Epithelial cell of esophagus (primary cell): ENCODE results near the gene RALA.
"Not testable (repeated sequence)": the region's sequence is repeated elsewhere in the genome, so short reads cannot be mapped to it uniquely, and the experiment has no call there.

Experiments used
- DNase-seq: peaks from one replicate; pipeline ENCODE4 v3.0.0; 2010; ENCODE audit warnings: low read depth
- H3K4me3 ChIP-seq: 2 replicates; pipeline ENCODE4 v1.5.1; 2011; ENCODE audit warnings: mild to moderate bottlenecking, low read length, control low read depth
- TF ChIP-seq, protein P1 (sequence below): IDR thresholded peaks from 2 replicates; pipeline ENCODE4 v1.5.1; 2011; ENCODE audit warnings: low read depth, mild to moderate bottlenecking, low read length, control low read depth, inconsistent platforms; ENCODE audit not compliant: insufficient read depth; ENCODE audit errors: missing control alignments

The RALA gene

DNA sequence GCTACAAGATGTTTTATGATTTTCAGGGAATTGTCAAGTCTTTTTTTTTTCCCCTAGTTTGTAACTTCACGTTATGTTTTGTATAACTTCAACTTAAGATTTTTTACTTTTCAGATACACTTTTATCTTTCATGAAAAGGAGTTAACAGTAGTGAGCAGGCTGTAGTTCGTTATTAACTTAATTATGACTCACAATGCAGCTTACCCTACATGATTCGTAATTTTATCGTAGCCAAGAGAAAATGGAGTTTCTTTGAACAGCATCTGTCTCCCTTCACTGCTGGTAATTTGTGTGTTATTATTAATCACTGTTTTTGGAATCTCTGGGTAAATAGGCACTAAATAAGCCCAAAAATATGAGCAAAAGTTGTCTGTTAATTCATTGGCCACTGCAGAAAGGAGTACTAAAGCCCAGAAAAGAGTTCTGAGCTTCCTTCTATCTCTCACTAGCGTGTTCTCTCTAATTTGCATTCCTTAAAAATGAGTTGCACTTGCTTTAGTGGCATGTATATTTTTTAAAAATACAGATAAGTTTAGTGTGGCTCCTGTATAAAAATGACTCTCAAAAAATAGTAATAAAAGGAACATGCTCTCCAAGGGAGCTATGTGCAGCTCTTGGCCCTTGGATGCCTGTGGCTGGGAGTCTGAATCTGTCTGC lies 36.1 kb downstream of the RALA start:
- DNase-seq = no peak
- TF ChIP-seq, protein P1, sequence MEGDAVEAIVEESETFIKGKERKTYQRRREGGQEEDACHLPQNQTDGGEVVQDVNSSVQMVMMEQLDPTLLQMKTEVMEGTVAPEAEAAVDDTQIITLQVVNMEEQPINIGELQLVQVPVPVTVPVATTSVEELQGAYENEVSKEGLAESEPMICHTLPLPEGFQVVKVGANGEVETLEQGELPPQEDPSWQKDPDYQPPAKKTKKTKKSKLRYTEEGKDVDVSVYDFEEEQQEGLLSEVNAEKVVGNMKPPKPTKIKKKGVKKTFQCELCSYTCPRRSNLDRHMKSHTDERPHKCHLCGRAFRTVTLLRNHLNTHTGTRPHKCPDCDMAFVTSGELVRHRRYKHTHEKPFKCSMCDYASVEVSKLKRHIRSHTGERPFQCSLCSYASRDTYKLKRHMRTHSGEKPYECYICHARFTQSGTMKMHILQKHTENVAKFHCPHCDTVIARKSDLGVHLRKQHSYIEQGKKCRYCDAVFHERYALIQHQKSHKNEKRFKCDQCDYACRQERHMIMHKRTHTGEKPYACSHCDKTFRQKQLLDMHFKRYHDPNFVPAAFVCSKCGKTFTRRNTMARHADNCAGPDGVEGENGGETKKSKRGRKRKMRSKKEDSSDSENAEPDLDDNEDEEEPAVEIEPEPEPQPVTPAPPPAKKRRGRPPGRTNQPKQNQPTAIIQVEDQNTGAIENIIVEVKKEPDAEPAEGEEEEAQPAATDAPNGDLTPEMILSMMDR = no peak
- no peak overlapping the region for H3K4me3 ChIP-seq

DNA sequence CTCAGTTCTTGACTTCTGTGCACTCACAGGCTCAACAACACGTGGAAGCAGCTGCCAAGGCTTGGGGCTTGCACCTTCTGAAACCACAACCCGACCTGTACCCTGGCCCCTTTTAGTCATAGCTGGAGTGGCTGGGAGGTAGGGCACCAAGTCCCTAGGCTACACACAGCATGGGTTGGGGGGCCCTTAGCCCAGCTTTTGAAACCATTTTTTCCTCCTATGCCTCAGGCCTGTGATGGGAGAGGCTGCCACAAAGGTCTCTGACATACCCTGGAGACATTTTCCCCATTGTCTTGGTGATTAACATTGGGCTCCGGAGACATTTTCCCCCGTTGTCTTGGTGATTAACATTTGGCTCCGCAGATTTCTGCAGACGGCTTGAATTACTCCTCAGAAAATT lies 38.6 kb downstream of the RALA start:
- TF ChIP-seq, protein P1 = no peak
- no peak overlapping the region for H3K4me3 ChIP-seq
- DNase-seq = no peak

DNA sequence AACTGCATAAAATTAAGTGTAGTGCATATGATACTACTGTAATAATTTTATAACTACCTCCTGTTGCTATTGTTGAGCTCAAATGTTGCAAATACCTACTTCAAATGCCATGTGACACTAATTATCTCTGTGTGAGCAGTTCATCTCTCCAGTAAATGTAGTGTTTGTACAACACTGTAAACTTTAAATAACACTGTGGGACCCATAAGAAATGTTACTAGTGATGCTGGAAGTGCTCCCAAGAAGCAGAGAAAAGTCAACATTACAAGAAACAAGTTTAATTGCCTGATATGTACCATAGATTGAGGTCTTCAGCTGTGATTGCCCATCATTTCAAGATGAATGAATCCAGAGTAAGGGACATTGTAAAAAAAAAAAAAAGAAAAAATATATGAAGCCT lies 39.9 kb downstream of the RALA start:
- H3K4me3 ChIP-seq = no peak overlapping the region
- no peak for DNase-seq
- TF ChIP-seq, protein P1 = no peak

DNA sequence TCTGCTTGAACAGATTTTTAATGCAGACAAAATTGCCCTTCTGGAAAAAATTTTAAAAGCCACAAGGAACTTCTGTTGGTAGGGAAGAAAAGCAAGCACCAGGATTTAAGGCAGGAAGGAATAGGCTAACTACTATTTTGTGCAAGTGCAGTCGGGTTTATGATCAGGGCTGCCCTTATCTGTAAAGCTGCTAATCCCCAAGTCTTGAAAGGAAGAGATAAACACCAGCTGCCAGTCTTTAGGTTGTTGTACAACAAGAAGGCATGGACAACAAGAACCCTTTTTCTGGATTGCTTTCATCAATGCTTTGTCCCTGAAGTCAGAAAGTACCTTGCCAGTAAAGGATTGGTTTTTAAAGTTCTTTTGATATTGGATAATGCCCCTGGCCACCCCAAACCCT lies 40.7 kb downstream of the RALA start:
- TF ChIP-seq, protein P1 = no peak
- no peak overlapping the region for H3K4me3 ChIP-seq
- no peak for DNase-seq

DNA sequence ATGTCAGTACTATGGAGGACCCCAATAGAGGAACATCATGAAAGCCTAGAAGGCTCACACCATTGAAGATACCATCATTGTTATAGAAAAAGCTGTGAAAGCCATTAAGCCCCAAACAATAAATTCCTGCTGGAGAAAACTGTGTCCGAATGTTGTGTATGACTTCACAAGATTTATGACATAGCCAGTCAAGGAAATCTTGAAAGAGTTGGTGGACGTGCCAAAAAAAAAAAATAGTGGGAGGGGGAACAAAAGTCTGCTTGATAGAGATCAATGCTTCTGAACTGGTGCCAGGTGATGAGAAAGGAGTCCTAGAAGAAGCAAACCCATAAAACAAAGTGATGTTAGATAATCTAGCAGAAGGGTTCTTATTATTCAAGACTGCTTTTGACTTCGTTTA lies 41.2 kb downstream of the RALA start:
- no peak for DNase-seq
- TF ChIP-seq, protein P1 = no peak
- no peak overlapping the region for H3K4me3 ChIP-seq

DNA sequence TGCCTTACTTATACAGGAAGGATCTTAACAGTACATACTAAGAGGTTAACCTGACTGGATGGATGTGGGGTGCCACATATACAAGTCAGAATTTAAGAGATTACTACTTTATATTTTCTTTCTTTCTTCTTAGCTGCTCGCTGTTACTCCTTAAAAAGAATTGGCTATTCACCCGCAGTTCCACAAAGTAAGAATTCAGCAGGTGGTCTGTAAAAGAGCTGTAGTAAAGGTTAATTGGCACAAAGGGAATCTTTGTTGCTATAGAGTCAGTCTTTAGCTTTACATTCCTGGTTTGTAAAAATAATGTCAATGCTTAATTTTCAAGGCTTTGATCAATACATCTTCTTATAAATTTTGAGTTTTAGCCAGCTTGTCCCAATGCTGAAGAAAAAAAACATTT lies 43.2 kb downstream of the RALA start:
- no peak for DNase-seq
- no peak overlapping the region for H3K4me3 ChIP-seq
- TF ChIP-seq, protein P1 = no peak

DNA sequence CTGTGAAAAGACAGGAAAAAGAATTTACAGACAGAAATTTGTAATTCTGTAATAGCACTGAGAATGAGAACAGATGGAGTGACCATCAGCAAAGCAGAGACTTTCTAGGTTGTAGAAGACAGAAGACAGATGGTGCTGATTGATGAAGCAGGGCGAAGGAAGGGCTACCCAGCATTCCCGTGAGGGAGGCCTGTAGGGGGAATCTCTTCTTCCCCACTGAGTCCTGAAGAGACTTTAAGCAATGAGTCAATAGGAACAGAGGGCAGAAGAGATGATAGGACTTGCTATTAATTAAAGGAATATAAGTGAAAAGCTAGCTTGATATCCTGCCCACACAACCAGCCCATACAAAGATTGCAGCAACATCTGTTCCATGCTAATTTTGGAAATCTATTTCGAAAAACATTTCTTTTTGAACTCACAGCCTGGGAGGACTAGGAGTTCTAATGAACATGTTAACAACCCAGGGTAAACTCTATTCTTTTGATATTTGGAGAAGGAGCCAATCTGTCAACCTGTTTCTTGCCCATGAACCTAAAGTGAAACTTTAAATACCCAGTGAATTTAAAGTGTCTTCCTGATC lies 44.1 kb downstream of the RALA start:
- no peak for DNase-seq
- TF ChIP-seq, protein P1 = no peak
- no peak overlapping the region for H3K4me3 ChIP-seq

DNA sequence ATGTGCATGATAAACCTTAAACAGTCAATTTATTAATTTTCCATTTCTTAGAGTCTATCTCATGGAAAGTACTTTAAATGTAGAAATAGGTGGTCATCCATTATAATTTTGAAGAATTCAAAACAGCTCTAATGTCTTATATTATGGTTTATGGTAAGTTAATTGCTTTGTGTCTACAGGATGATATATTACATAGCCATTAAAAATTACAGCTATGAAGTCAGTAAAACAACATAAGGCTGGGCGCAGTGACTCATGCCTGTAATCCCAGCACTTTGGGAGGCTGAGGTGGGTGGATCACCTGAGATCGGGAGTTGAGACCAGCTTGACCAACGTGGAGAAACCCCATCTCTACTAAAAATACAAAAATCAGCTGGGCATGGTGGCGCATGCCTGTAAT lies 44.9 kb downstream of the RALA start:
- DNase-seq, H3K4me3 ChIP-seq: not testable (repeated sequence)
